Measurements from ENCODE around the gene SPTBN4. TPM values are rescaled to one million over a fixed set of nuclear protein-coding genes. Genes with fewer than 3 reads are reported as not detected.

The SPTBN4 gene
- total and polyA plus RNA-seq, 10 of the 15 experiments (the other 5 are each of a cell fraction or from before 2014, with no cell fraction given), result 0.04 to 1.1 (median 0.34) TPM; not detected in 1

GRCh38 chr19:40529093-40529954 is 62.5 kb downstream of the SPTBN4 start:
- Histone ChIP-seq H3K27me3 (replicated peaks in 1 of 2; ENCODE audit: control insufficient read depth in 2 of 2, insufficient read depth in 2 of 2, low read length in 1 of 2) (no peaks in the 10 kb centered on the region; a peak in 1 of 4 replicates), H3K9ac (ENCODE audit: control insufficient read depth, insufficient read depth, low read length) (no peak overlapping the region; the same call in 1 of the 2 replicates), H3K9me3 (replicated peaks; ENCODE audit: control insufficient read depth, insufficient read depth, low read length) (no peaks in the 10 kb centered on the region; the same call in 2 of the 3 replicates), H2AFZ (ENCODE audit: control insufficient read depth, low read depth, low read length) (peak overlapping the region; percentile 78), H3K4me1 (ENCODE audit: control insufficient read depth, insufficient read depth, low read length) (peaks cover 3% of the 10 kb centered on the region), H3K4me2 (ENCODE audit: control insufficient read depth, insufficient read depth) (peak overlapping the region; percentile 84), H3K27ac (ENCODE audit: control insufficient read depth, insufficient read depth) (no peak overlapping the region), H3K79me2 (ENCODE audit: control insufficient read depth, insufficient read depth, low read length) (no peaks in the 10 kb centered on the region), H3K4me3 (peak overlapping the region; percentile 32; the same call in 1 of the 2 replicates), H4K20me1 (ENCODE audit: control insufficient read depth, insufficient read depth) (no peaks in the 10 kb centered on the region), H3K36me3 (ENCODE audit: control insufficient read depth in 2 of 2, insufficient read depth in 2 of 2, low read length in 1 of 2) (no peaks in the 10 kb centered on the region)
- intact Hi-C loops (cut with micrococcal nuclease; ENCODE audit: unreplicated experiment), result loop anchor here (1.0 kb wide), 1 partner anchor 69 kb away; no protein-coding TSS in a partner anchor
- peak; percentile 57 for DNase-seq (ENCODE audit: low read depth, low spot score)
- FAIRE-seq, result peak; percentile 13
- ChIA-PET POLR2A (no interaction called here), SMC1A (ENCODE audit: uncharacterized antibody, unreplicated experiment) (no interaction called here), RAD21 (ENCODE audit: unreplicated experiment) (no interaction called here), CTCF (interaction anchor here (0.6 to 1.7 kb wide), 6 partner anchors 41 to 1500 kb away, joined by 3 to 6 read pairs (median 3); partner anchors contain the start of gene LTBP4)
- in situ Hi-C loops (cut with MboI), result no loop called here
- peak; percentile 90 for ATAC-seq
- no TSS peak for BruUV-seq (replicated peaks)
- WGBS (ENCODE audit: insufficient coverage, insufficient replicate concordance, low lambda C conversion rate, missing lambda C conversion rate), result 2% methylated on average over 48 of the region's 54 CpGs
- TF ChIP-seq RFX5 (IDR thresholded peaks at IDR 0.05; ENCODE audit: low read depth, low read length), result peak; percentile 73; the same call in 1 of the 2 replicates
- TF ChIP-seq HCFC1 (IDR thresholded peaks at IDR 0.05; ENCODE audit: low read length), result peak; percentile 28; the same call in 1 of the 2 replicates
- TF ChIP-seq CBFB (IDR thresholded peaks at IDR 0.05; ENCODE audit: low read depth), result no peak
- peak; percentile 71; the same call in 1 of the 2 replicates for TF ChIP-seq SPI1 (IDR thresholded peaks at IDR 0.05; ENCODE audit: borderline replicate concordance, insufficient read depth, low read depth, low read length)
- 0 out of 2 replicates have a peak, but pooled peaks have one; percentile 40 for TF ChIP-seq RB1 (IDR thresholded peaks at IDR 0.05; ENCODE audit: borderline replicate concordance)
- TF ChIP-seq RELA (IDR thresholded peaks at IDR 0.05; ENCODE audit: borderline replicate concordance, partially characterized antibody), result peak; percentile 52
- no peak for TF ChIP-seq FOXM1 (IDR thresholded peaks at IDR 0.05; ENCODE audit: low read depth, low read length)
- peak; percentile 31 to 44; a peak in 1 of 4 replicates for TF ChIP-seq BHLHE40 (IDR thresholded peaks at IDR 0.05; ENCODE audit: borderline replicate concordance in 1 of 2, low read depth in 2 of 2, low read length in 1 of 2)
- peak; percentile 42; the same call in 1 of the 2 replicates for TF ChIP-seq PAX5 (IDR thresholded peaks at IDR 0.05; ENCODE audit: borderline replicate concordance, low read depth, low read length)
- peak; percentile 55; the same call in 1 of the 2 replicates for TF ChIP-seq CHD2 (IDR thresholded peaks at IDR 0.05; ENCODE audit: borderline replicate concordance, low read depth, low read length)
- 0 out of 2 replicates have a peak, but pooled peaks have one; percentile 19 for TF ChIP-seq SMARCA5 (IDR thresholded peaks at IDR 0.05)
- TF ChIP-seq CTCF (IDR thresholded peaks at IDR 0.05 in 2 of 3, conservative IDR thresholded peaks at IDR 0.05 in 1 of 3; ENCODE audit: control insufficient read depth in 2 of 3, extremely low read depth in 1 of 3, insufficient read depth in 1 of 3, low read depth in 3 of 3, low read length in 3 of 3), result peak; percentile 95 to 98 (median 97)
- TF ChIP-seq BMI1 (IDR thresholded peaks at IDR 0.05; ENCODE audit: borderline replicate concordance), result peak; percentile 88
- 0 out of 2 replicates have a peak, but pooled peaks have one; percentile 8 for TF ChIP-seq ELK1 (IDR thresholded peaks at IDR 0.05; ENCODE audit: low read depth, low read length)
- peak; percentile 94 for TF ChIP-seq IKZF1 (conservative IDR thresholded peaks at IDR 0.05)
- peak; percentile 76 for TF ChIP-seq NRF1 (conservative IDR thresholded peaks at IDR 0.05; ENCODE audit: low read depth, low read length)
- peak; percentile 38; the same call in 1 of the 2 replicates for TF ChIP-seq RAD21 (IDR thresholded peaks at IDR 0.05; ENCODE audit: insufficient read depth, low read depth, low read length)
- peak; percentile 75 to 99 for TF ChIP-seq EGR1 (IDR thresholded peaks at IDR 0.05; ENCODE audit: borderline replicate concordance in 1 of 2, low read depth in 2 of 2, low read length in 2 of 2)
- 0 out of 2 replicates have a peak, but pooled peaks have one; percentile 53 for TF ChIP-seq ESRRA (IDR thresholded peaks at IDR 0.05; ENCODE audit: low read length)
- TF ChIP-seq MAX (IDR thresholded peaks at IDR 0.05; ENCODE audit: low read depth, low read length), result no peak
